ENCODE data around the gene CATSPER3. TPM values are rescaled to one million over a fixed set of nuclear protein-coding genes. Genes with fewer than 3 reads are reported as not detected.

Gene CATSPER3
- total RNA-seq, 1 experiment from 2014 or later = 1.7 TPM

- no peak for DNase-seq (ENCODE audit: low read depth, low spot score)
- BruUV-seq (replicated peaks) = no TSS peak
- ChIA-PET CTCF (no interaction called here), POLR2A (no interaction called here), RAD21 (ENCODE audit: low non-redundant PET in 1 of 2, low total read pairs in 2 of 2, uncharacterized antibody in 2 of 2, unreplicated experiment in 2 of 2) (no interaction called here)
- Histone ChIP-seq H3K9me3 (ENCODE audit: control insufficient read depth in 1 of 2, insufficient read depth in 1 of 2, low read depth in 1 of 2, low read length in 2 of 2) (no peaks in the 10 kb centered on the region), H3K9ac (ENCODE audit: low read length) (no peak overlapping the region), H3K36me3 (ENCODE audit: control insufficient read depth in 1 of 2, insufficient read depth in 2 of 2, low read length in 2 of 2) (no peaks in the 10 kb centered on the region), H4K20me1 (ENCODE audit: insufficient read depth) (no peaks in the 10 kb centered on the region), H3K4me3 (replicated peaks in 1 of 2; ENCODE audit: low read depth in 1 of 2, low read length in 2 of 2) (no peak overlapping the region), H2AFZ (ENCODE audit: low read depth, low read length, poor library complexity, severe bottlenecking) (no peak overlapping the region), H3K27me3 (ENCODE audit: insufficient read depth, low read length) (no peaks in the 10 kb centered on the region), H3K79me2 (ENCODE audit: insufficient read depth, low read length) (no peaks in the 10 kb centered on the region), H3K27ac (ENCODE audit: low read depth, low read length) (no peak overlapping the region), H3K9me2 (ENCODE audit: insufficient read depth) (no peaks in the 10 kb centered on the region), H3K4me1 (ENCODE audit: control insufficient read depth in 1 of 2, insufficient read depth in 2 of 2, low read length in 2 of 2) (peaks cover 0 to 8% of the 10 kb centered on the region in 2 experiments; a peak in 1 of 4 replicates), H3K4me2 (ENCODE audit: low read length) (no peak overlapping the region)
- intact Hi-C loops (cut with micrococcal nuclease) = no loop called here
- no peak for ATAC-seq
- TF ChIP-seq ZFX (IDR thresholded peaks at IDR 0.05) (no peak), SP1 (IDR thresholded peaks at IDR 0.05; ENCODE audit: low read depth) (no peak), ELF1 (IDR thresholded peaks at IDR 0.05; ENCODE audit: borderline replicate concordance, low read depth) (no peak), YY1 (IDR thresholded peaks at IDR 0.05; ENCODE audit: extremely low read depth, insufficient replicate concordance, low read depth, low read length) (no peak), JUND (IDR thresholded peaks at IDR 0.05) (no peak), FOSL1 (IDR thresholded peaks at IDR 0.05; ENCODE audit: low read depth) (no peak), ATF3 (IDR thresholded peaks at IDR 0.05) (no peak), MAX (IDR thresholded peaks at IDR 0.05) (no peak), SRF (IDR thresholded peaks at IDR 0.05; ENCODE audit: low read depth) (no peak), ZNF274 (IDR thresholded peaks at IDR 0.05; ENCODE audit: low read depth, low read length) (no peak), CBX3 (IDR thresholded peaks at IDR 0.05; ENCODE audit: low read depth) (no peak), EZH2phosphoT487 (IDR thresholded peaks at IDR 0.05; ENCODE audit: borderline replicate concordance) (no peak), ZBTB33 (IDR thresholded peaks at IDR 0.05; ENCODE audit: extremely low read depth, insufficient replicate concordance, low read length) (no peak), SIN3A (IDR thresholded peaks at IDR 0.05; ENCODE audit: low read depth) (no peak), POLR2AphosphoS5 (IDR thresholded peaks at IDR 0.05; ENCODE audit: low read depth, low read length) (no peak), CEBPB (IDR thresholded peaks at IDR 0.05; ENCODE audit: low read depth) (no peak), EGR1 (IDR thresholded peaks at IDR 0.05; ENCODE audit: low read depth) (no peak)
Observed at GRCh38 chr5:135048930-135049329, 81.2 kb downstream of the CATSPER3 start.

Measured in HCT116 (cell line).